Endothelial cell of umbilical vein (primary cell): Measurements from ENCODE around the gene SEC14L1.

Source experiments
- CTCF ChIP-seq, 2 donors: IDR thresholded peaks; 1 replicate in 1 of 2; 2 replicates in 1 of 2; pipeline ENCODE4 v1.5.1; 2011; ENCODE audit warnings: low read length in 2 of 2, mild to moderate bottlenecking in 2 of 2, moderate library complexity in 2 of 2, control low read depth in 1 of 2, inconsistent platforms in 1 of 2, low read depth in 1 of 2; ENCODE audit not compliant: insufficient read depth in 1 of 2; ENCODE audit errors: extremely low read depth in 1 of 2
- EZH2 ChIP-seq: IDR thresholded peaks from 2 replicates; pipeline ENCODE4 v1.6.1; 2012; ENCODE audit warnings: borderline replicate concordance, low read depth, mild to moderate bottlenecking, moderate library complexity, low read length, inconsistent platforms; ENCODE audit not compliant: severe bottlenecking
- POLR2A ChIP-seq: IDR thresholded peaks from 2 replicates; pipeline ENCODE4 v1.6.1; 2012; ENCODE audit warnings: low read depth, mild to moderate bottlenecking, control low read depth, low read length

DNA sequence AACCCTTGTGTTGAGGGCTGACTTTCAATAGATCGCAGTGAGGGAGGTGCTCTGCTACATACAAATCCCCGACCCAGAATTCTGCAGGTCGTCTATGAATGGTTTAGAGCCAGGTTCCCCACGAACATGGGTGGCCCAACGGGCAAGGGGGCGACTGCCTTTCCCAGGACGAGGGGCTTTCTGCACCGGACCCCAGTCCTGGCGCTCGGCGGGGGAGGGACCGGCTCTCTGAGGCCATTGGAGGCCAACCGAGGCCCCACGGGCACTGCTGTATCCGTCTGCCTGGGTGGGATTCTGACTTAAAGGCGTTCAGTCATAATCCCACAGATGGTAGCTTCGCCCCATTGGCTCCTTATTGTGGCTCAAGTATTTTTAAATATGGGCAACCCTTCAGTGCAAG, 21.2 kb downstream of the SEC14L1 start:
- TF ChIP-seq CTCF (IDR thresholded peaks at IDR 0.05; ENCODE audit: extremely low read depth in 1 of 2, insufficient read depth in 1 of 2, low read depth in 1 of 2, low read length in 2 of 2) (no peak), POLR2A (no peak), EZH2 (no peak)
